ENCODE measurements around the gene ALKBH7. TPM values are rescaled to one million over a fixed set of nuclear protein-coding genes. Genes with fewer than 3 reads are reported as not detected.

Gene ALKBH7
- total RNA-seq, 3 donors from 2014 or later, result 68.3 to 101 (median 76.7) TPM

DNA sequence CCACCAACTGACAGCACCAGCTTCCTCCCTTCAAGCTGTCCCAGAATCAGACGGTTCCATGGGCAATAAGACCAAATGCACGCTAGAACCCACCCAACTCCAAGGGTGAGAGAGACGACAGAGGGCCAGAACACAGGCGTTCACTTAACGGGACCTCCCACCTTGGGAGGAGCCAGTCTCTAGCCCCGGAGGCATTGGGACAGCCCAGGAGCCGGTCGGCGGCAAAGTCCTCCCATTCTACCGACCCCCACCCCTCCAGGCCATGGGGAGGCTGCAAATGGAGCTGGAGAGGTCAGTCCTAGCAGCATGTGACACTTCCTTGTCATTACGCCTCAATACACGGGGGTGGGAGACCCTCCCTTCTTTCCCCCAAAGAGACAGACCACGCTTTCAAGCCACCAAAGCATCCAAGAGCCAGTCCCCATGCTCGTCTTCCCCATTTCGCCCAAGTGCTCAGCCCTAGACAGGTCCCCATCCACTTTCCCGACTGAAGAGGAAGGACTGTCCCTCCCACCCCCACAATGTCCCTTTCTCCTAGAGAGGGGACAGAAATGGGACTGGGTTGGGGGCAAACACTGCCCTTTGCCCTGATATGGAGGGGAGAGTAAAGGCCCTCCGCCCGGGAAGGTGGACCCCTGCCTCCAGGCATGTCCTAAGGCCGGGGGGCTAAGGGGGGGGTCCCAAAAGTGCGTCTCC, 51.1 kb downstream of the ALKBH7 start:
- H3K4me1 ChIP-seq, result peaks cover 3 to 11% of the 10 kb centered on the region in 2 donors
- no peaks in the 10 kb centered on the region for H3K27me3 ChIP-seq
- intact Hi-C loops (cut with DNase I; ENCODE audit: low total_unique reads), result loop anchor here (1.0 kb wide), 1 partner anchor 33 kb away; no protein-coding TSS in a partner anchor

GRCh38 chr19:6424195-6424938, 51.8 kb downstream of the ALKBH7 start, which contains the start of gene KHSRP:
Gene KHSRP, minus strand, starts transcription at chr19:6424811. Its CDS starts 110 bp downstream, at chr19:6424701.
- Histone ChIP-seq H3K27ac (peak within 1 kb of the TSS; percentile 82 to 93), H3K27me3 (no peaks in the 10 kb centered on the region), H3K36me3 (no peaks in the 10 kb centered on the region), H3K4me1 (peaks cover 3 to 11% of the 10 kb centered on the region in 2 donors), H3K9me3 (no peaks in the 10 kb centered on the region), H3K4me3 (peak within 1 kb of the TSS; percentile 76 to 96 (median 84))
- TF ChIP-seq, protein P1, sequence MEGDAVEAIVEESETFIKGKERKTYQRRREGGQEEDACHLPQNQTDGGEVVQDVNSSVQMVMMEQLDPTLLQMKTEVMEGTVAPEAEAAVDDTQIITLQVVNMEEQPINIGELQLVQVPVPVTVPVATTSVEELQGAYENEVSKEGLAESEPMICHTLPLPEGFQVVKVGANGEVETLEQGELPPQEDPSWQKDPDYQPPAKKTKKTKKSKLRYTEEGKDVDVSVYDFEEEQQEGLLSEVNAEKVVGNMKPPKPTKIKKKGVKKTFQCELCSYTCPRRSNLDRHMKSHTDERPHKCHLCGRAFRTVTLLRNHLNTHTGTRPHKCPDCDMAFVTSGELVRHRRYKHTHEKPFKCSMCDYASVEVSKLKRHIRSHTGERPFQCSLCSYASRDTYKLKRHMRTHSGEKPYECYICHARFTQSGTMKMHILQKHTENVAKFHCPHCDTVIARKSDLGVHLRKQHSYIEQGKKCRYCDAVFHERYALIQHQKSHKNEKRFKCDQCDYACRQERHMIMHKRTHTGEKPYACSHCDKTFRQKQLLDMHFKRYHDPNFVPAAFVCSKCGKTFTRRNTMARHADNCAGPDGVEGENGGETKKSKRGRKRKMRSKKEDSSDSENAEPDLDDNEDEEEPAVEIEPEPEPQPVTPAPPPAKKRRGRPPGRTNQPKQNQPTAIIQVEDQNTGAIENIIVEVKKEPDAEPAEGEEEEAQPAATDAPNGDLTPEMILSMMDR (IDR thresholded peaks at IDR 0.05), result no peak
- TF ChIP-seq POLR2AphosphoS5 (IDR thresholded peaks at IDR 0.05) (peak in 2 of 3 donors; percentile 50 to 84), POLR2A (IDR thresholded peaks at IDR 0.05) (peak; percentile 40)
- no peak for DNase-seq (ENCODE audit: low spot score in 2 of 2)
- intact Hi-C loops (cut with DNase I; ENCODE audit: low total_unique reads), result loop anchor here (1.0 kb wide), 1 partner anchor 32 kb away; no protein-coding TSS in a partner anchor

More for the DNA sequence above, 51.1 kb downstream of the ALKBH7 start:
- H3K9me3 ChIP-seq, result no peaks in the 10 kb centered on the region
- DNase-seq (ENCODE audit: low spot score in 2 of 2), result no peak
- H3K36me3 ChIP-seq, result no peaks in the 10 kb centered on the region
- TF ChIP-seq POLR2A (IDR thresholded peaks at IDR 0.05), result no peak
- TF ChIP-seq, protein P1 (IDR thresholded peaks at IDR 0.05), result no peak
- TF ChIP-seq POLR2AphosphoS5 (IDR thresholded peaks at IDR 0.05), result no peak
- peak overlapping the region; percentile 76 to 96 (median 84) for H3K4me3 ChIP-seq
- peak overlapping the region; percentile 75 to 93 for H3K27ac ChIP-seq

Other genes with a start within 250 kb of the ALKBH7 start
- under 1 TPM in 2 of 3 donors, not detected in 1; 0.16 to 0.33 TPM for gene ACSBG2, start 237.1 kb upstream of the ALKBH7 start, total RNA-seq
- gene MLLT1, start 92.8 kb upstream of the ALKBH7 start, total RNA-seq, result 10 to 100 TPM; 13.6 to 16.4 (median 13.8) TPM
- under 1 TPM in 1 of 3 donors, not detected in 2; 0.33 TPM for gene ACER1, start 39.2 kb upstream of the ALKBH7 start, total RNA-seq
- gene CLPP, start 11.3 kb upstream of the ALKBH7 start, total RNA-seq, result 10 to 100 TPM; 72.3 to 96.7 (median 75.8) TPM
- gene PSPN, start 3.1 kb downstream of the ALKBH7 start, total RNA-seq, result under 1 TPM; 0.32 to 0.66 (median 0.59) TPM
- 10 to 100 TPM; 46.7 to 51.0 (median 48.5) TPM for gene GTF2F1, start 20.4 kb downstream of the ALKBH7 start, total RNA-seq
- 10 to 100 TPM; 71.4 to 76.1 (median 73.0) TPM for gene KHSRP, start 52.0 kb downstream of the ALKBH7 start, total RNA-seq
- under 1 TPM in 1 of 3 donors, not detected in 2; 0.44 TPM for gene SLC25A41, start 61.0 kb downstream of the ALKBH7 start, total RNA-seq
- gene SLC25A23, start 87.0 kb downstream of the ALKBH7 start, total RNA-seq, result 10 to 100 TPM; 14.0 to 37.8 (median 18.4) TPM
- gene CRB3, start 91.5 kb downstream of the ALKBH7 start, total RNA-seq, result 10 to 100 TPM in 2 of 3 donors, under 1 TPM in 1; 0.48 to 30.7 (median 24.6) TPM
- 1 to 10 TPM; 1.3 to 3.2 (median 2.5) TPM for gene DENND1C, start 109.0 kb downstream of the ALKBH7 start, total RNA-seq
- under 1 TPM in 1 of 3 donors, not detected in 2; 0.48 TPM for gene TUBB4A, start 129.5 kb downstream of the ALKBH7 start, total RNA-seq
- 1 to 10 TPM in 1 of 3 donors, under 1 TPM in 2; 0.33 to 1.6 (median 0.44) TPM for gene TNFSF9, start 158.2 kb downstream of the ALKBH7 start, total RNA-seq
- not detected for gene CD70, start 218.4 kb downstream of the ALKBH7 start, total RNA-seq

Measured in breast epithelium (tissue), 4 donors.